GM12865 (cell line): Measurements from ENCODE around the gene TRPM4.
"Not testable (repeated sequence)": the region's sequence is repeated elsewhere in the genome, so short reads cannot be mapped to it uniquely, and the experiment has no call there.

Experiments
- DNase-seq: peaks from one replicate; pipeline ENCODE4 v3.0.0; 2010; ENCODE audit warnings: low read depth
- H3K4me3 ChIP-seq: 2 replicates; pipeline ENCODE4 v1.5.1; 2011; ENCODE audit warnings: mild to moderate bottlenecking, low read depth, low read length, control low read depth
- CTCF ChIP-seq: IDR thresholded peaks from 2 replicates; pipeline ENCODE4 v1.5.1; 2011; ENCODE audit warnings: low read length, control low read depth, low read depth, inconsistent platforms; ENCODE audit not compliant: insufficient read depth; ENCODE audit errors: missing control alignments

The TRPM4 gene

GRCh38 chr19:49196527-49197240 is 39.1 kb downstream of the TRPM4 start:
- no peak overlapping the region for H3K4me3 ChIP-seq
- DNase-seq: no peak
- TF ChIP-seq CTCF: no peak

GRCh38 chr19:49200238-49200862 is 42.8 kb downstream of the TRPM4 start:
- no peak for TF ChIP-seq CTCF
- peak; percentile 18 for DNase-seq
- no peak overlapping the region for H3K4me3 ChIP-seq

GRCh38 chr19:49201042-49201441 is 43.5 kb downstream of the TRPM4 start:
- no peak for TF ChIP-seq CTCF
- DNase-seq: no peak
- no peak overlapping the region for H3K4me3 ChIP-seq

GRCh38 chr19:49205114-49205513 is 47.5 kb downstream of the TRPM4 start:
- H3K4me3 ChIP-seq: no peak overlapping the region
- DNase-seq: no peak
- TF ChIP-seq CTCF: no peak

- H3K4me3 ChIP-seq, DNase-seq: not testable (repeated sequence)
Measured at GRCh38 chr19:49209502-49209901, 51.9 kb downstream of the TRPM4 start.

GRCh38 chr19:49210108-49210900 is 52.7 kb downstream of the TRPM4 start:
- H3K4me3 ChIP-seq: no peak overlapping the region
- peak; percentile 37 for DNase-seq
- TF ChIP-seq CTCF: no peak

- no peak overlapping the region for H3K4me3 ChIP-seq
- TF ChIP-seq CTCF: no peak
- DNase-seq: no peak
Measured at GRCh38 chr19:49210901-49211451, 53.4 kb downstream of the TRPM4 start.
